ENCODE data around the gene COX5B.
A peak's percentile ranks its signal among the peaks of the same experiment; 100 is the strongest.

COX5B gene

DNA sequence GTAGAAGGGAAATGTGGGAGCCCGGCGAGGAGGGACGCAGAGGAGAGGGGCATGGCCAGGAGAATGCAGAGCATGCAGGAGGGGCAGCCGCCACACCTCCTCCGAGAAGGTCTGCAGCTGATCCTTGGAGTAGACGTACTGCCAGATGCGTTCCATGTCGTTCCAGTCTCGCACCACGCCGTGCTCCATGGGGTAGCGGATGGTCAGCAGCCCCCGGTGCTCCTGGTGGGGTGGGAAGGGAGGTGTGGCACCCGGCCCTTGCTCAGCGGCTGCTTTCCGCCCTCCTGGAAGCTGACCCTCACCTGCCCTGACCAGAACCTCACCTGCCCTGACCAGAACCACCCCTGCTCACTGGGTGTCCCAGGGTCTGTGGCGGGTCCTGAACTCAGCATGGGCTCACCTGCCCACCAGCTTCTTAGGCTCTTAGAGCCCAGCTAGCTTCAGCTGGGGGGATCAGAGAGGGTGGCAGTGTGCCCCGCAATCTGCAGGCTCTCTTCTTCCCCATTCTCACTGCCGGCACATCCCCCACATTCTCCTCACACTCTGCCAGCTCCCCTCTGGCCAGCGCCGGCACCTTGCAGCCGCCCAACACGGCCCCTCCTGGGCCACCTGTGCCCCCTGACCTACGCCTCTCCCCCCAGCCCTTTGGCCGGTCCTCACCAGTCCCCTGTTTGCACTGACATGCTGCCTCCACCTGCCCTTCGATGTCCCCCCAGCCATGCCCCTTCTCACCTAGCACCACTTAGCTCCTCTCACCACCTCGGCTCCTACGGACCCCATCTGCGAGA is 13.6 kb downstream of the COX5B start:
- DNase-seq (ENCODE audit: low read depth): no peak
- H3K4me3 ChIP-seq (ENCODE audit: control insufficient read depth, low read depth, low read length): no peak overlapping the region
- TF ChIP-seq, protein P1, sequence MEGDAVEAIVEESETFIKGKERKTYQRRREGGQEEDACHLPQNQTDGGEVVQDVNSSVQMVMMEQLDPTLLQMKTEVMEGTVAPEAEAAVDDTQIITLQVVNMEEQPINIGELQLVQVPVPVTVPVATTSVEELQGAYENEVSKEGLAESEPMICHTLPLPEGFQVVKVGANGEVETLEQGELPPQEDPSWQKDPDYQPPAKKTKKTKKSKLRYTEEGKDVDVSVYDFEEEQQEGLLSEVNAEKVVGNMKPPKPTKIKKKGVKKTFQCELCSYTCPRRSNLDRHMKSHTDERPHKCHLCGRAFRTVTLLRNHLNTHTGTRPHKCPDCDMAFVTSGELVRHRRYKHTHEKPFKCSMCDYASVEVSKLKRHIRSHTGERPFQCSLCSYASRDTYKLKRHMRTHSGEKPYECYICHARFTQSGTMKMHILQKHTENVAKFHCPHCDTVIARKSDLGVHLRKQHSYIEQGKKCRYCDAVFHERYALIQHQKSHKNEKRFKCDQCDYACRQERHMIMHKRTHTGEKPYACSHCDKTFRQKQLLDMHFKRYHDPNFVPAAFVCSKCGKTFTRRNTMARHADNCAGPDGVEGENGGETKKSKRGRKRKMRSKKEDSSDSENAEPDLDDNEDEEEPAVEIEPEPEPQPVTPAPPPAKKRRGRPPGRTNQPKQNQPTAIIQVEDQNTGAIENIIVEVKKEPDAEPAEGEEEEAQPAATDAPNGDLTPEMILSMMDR (IDR thresholded peaks at IDR 0.05; ENCODE audit: control insufficient read depth, insufficient read depth, low read depth, low read length, missing control alignments): no peak

DNA sequence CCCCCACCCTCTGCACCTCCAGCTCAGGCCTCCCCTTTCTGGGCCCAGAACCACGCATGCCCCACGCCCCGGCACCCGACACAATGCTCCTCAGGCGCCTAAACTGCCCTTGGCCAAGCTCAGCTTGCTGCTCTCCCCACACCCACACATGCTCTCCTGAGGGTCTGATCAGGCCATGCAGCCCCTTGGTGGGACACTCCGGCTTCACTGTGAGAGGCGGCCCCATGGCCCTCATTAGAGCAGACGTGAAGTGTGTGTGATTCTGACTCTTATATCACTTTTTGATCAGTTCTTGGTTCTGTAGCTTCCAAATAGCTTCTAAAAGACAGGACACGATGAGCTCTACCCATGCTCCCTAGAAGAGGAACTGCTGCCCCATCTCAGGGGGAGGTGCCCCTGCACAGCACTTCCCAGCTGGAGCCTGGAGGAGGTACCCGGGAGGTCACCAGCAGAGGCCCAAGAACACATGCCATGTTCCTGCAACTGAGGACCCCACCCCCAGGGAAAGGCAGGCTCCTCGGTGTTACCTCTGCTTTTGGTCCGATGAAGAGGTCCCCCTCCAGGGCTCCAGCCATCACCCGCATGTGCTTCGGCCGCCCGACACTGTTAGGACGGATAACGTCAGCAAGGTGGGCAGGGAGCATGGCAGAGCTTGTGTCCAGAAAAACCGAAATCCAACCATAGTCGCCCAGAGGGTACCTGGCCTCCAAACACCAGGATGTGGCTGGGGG is 14.3 kb downstream of the COX5B start:
- no peak for DNase-seq (ENCODE audit: low read depth)
- TF ChIP-seq, protein P1 (IDR thresholded peaks at IDR 0.05; ENCODE audit: control insufficient read depth, insufficient read depth, low read depth, low read length, missing control alignments): no peak

DNA sequence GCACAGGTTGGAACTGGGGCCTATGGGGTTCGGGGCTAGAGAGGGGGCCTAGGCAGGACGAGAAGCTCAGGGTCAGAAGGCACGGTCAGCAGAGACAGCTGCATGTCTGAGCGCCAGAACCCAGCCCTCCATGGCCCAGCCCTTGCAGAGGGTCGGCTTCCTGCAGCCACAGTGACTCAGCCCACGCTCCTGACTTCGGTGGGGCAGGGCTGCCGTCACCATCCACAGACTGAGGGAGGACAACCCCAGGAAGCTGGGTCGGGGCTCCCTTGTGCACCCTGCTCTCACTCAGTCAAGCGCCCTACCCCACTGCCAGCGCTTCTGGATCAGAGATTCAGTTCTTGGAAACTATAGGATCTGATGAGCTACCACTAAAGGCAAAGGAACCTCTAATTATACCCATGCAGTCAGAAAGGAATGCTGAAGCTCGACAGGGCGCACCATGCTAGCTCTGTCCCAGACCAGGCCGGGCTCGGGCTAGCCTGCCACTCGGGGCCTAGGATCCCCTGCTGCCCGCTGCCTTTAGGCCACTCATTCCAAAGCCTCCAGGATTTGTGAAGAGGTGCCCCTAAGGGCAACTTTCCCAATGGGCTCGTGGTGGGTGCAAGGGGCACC is 15.0 kb downstream of the COX5B start:
- no peak overlapping the region for H3K4me3 ChIP-seq (ENCODE audit: control insufficient read depth, low read depth, low read length)
- TF ChIP-seq, protein P1 (IDR thresholded peaks at IDR 0.05; ENCODE audit: control insufficient read depth, insufficient read depth, low read depth, low read length, missing control alignments): no peak
- no peak for DNase-seq (ENCODE audit: low read depth)

More for the DNA sequence above, 14.3 kb downstream of the COX5B start:
- H3K4me3 ChIP-seq (ENCODE audit: control insufficient read depth, low read depth, low read length): no peak overlapping the region

DNA sequence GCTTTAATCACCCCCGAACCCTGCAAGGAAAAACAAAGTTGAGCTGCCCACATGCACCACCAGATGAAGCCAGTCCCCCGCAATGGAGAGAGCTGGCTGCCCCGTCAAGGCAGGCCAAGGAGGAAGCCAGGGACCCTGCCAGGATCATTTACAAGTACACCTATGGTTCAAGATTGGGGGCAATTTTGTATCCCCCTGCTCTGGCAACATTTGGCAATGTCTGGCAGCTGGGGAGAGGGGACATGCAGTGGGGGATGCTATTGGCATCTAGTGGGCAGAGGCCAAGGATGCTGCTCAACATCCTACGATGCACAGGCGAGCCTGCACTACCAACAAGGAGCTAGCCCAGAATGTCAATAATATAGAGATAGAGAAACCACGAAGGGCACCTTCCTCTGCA is 16.1 kb downstream of the COX5B start:
- TF ChIP-seq, protein P1 (IDR thresholded peaks at IDR 0.05; ENCODE audit: control insufficient read depth, insufficient read depth, low read depth, low read length, missing control alignments): no peak
- no peak overlapping the region for H3K4me3 ChIP-seq (ENCODE audit: control insufficient read depth, low read depth, low read length)
- no peak for DNase-seq (ENCODE audit: low read depth)

DNA sequence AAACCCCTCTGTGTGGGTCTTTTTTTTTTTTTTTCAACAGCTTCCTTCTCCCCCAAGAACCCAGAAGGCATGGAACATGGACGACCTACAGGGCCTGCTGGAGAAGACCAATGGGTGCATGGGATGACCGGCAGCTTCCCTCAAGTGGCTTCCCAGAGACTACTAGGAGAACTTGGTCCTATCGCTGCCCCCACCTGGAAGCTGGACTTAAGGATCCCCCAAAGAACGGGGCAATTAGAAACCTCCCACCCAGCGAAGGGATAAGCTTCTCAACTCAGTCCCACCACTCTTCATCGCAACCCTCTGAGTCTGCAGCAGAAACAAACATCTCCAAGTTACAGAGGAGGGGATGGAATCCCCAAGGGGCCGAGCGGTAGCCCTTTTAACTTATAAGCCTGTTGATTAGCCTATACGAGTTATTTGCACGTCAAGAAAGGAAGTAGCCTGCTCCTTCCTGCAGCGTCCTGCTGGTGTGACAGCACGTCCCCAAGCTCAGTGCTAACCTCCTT is 16.6 kb downstream of the COX5B start:
- TF ChIP-seq, protein P1 (IDR thresholded peaks at IDR 0.05; ENCODE audit: control insufficient read depth, insufficient read depth, low read depth, low read length, missing control alignments): no peak
- DNase-seq (ENCODE audit: low read depth): no peak
- H3K4me3 ChIP-seq (ENCODE audit: control insufficient read depth, low read depth, low read length): peak overlapping the region; percentile 82

GRCh38 chr2:97662895-97663625 is 17.2 kb downstream of the COX5B start:
- DNase-seq (ENCODE audit: low read depth): peak; percentile 49
- peak overlapping the region; percentile 82 for H3K4me3 ChIP-seq (ENCODE audit: control insufficient read depth, low read depth, low read length)
- TF ChIP-seq, protein P1 (IDR thresholded peaks at IDR 0.05; ENCODE audit: control insufficient read depth, insufficient read depth, low read depth, low read length, missing control alignments): no peak
